T-cell (primary cell): Measurements from ENCODE around the gene LRP1B. TPM values are rescaled to one million over a fixed set of nuclear protein-coding genes. Genes with fewer than 3 reads are reported as not detected.

Source experiments
- ATAC-seq, 4 experiments: fragments of 200-7000 bp in 3 of 4; fragments of 150-1000 bp in 1 of 4; cut with Tn5 transposase; replicated peaks in 1 of 4; 1 replicate in 3 of 4; 2 replicates in 1 of 4; pipeline ENCODE4 v1.10.0; 2021; ENCODE audit warnings: moderate library complexity in 3 of 4, mild to moderate bottlenecking in 2 of 4, moderate number of reproducible peaks in 1 of 4
- CTCF ChIA-PET, 2 donors: fragments of 300-600 bp; sonication (Branson Sonifier 250); formaldehyde crosslinking; loops; one replicate each; lab custom pipeline; 2022; ENCODE audit warnings: antibody characterized with exemption in 2 of 2; lab: Charles Lee
- POLR2A ChIA-PET, 2 donors: fragments of 300-600 bp; sonication (Branson Sonifier 250); formaldehyde crosslinking; loops; one replicate each; lab custom pipeline; 2022; ENCODE audit warnings: antibody characterized with exemption in 2 of 2; lab: Charles Lee
- DNase-seq, 35 experiments: peaks; one replicate each; pipeline versions ENCODE4 v3.0.0 to v3.0.0-alpha.2; 2013 to 2023
- H3K27ac ChIP-seq: one replicate; pipeline ENCODE4 v1.5.1; 2013; ENCODE audit warnings: low read length
- H3K27me3 ChIP-seq, 2 experiments: replicated peaks in 1 of 2; 1 replicate in 1 of 2; 2 replicates in 1 of 2; pipeline versions ENCODE4 v1.6.1 to v1.7.0; 2013; ENCODE audit warnings: low read length in 1 of 2, mixed read lengths in 1 of 2; ENCODE audit not compliant: control insufficient read depth in 2 of 2, insufficient read depth in 2 of 2; ENCODE audit errors: extremely low read depth in 1 of 2
- H3K36me3 ChIP-seq, 2 donors: 1 replicate in 1 of 2; 2 replicates in 1 of 2; pipeline versions ENCODE4 v1.6.1 to v1.7.0; 2013; ENCODE audit warnings: low read length in 1 of 2; ENCODE audit not compliant: control insufficient read depth in 2 of 2, insufficient read depth in 1 of 2; ENCODE audit errors: extremely low read depth in 1 of 2
- H3K4me1 ChIP-seq, 2 experiments: 1 replicate in 1 of 2; 2 replicates in 1 of 2; pipeline versions ENCODE4 v1.6.1 to v1.7.0; 2013; ENCODE audit warnings: low read length in 2 of 2, mixed read lengths in 1 of 2; ENCODE audit not compliant: insufficient read depth in 2 of 2, control insufficient read depth in 1 of 2; ENCODE audit errors: extremely low read depth in 1 of 2
- H3K4me3 ChIP-seq, 2 donors: 1 replicate in 1 of 2; 2 replicates in 1 of 2; pipeline versions ENCODE4 v1.5.1 to v1.7.0; 2013; ENCODE audit warnings: mild to moderate bottlenecking in 2 of 2, low read length in 1 of 2, moderate library complexity in 1 of 2; ENCODE audit not compliant: control insufficient read depth in 1 of 2; ENCODE audit errors: extremely low read depth in 1 of 2
- H3K9me3 ChIP-seq: 2 replicates; pipeline ENCODE4 v1.7.0; 2013
- H3K27ac Mint-ChIP-seq, 2 donors: one replicate each; pipeline ENCODE4 v1.8.0; 2020 to 2021; ENCODE audit warnings: mild to moderate bottlenecking in 2 of 2, mixed read lengths in 2 of 2
- H3K27me3 Mint-ChIP-seq, 2 donors: one replicate each; pipeline ENCODE4 v1.8.0; 2021 to 2022; ENCODE audit warnings: mixed read lengths in 2 of 2
- H3K36me3 Mint-ChIP-seq: one replicate; pipeline ENCODE4 v1.8.0; 2021; ENCODE audit warnings: mixed read lengths
- H3K4me1 Mint-ChIP-seq, 3 donors: one replicate each; pipeline ENCODE4 v1.8.0; 2020 to 2022; ENCODE audit warnings: mixed read lengths in 3 of 3, mild to moderate bottlenecking in 1 of 3
- H3K4me3 Mint-ChIP-seq, 3 donors: one replicate each; pipeline ENCODE4 v1.8.0; 2020 to 2022; ENCODE audit warnings: mild to moderate bottlenecking in 3 of 3, mixed read lengths in 3 of 3, moderate library complexity in 3 of 3
- H3K9me3 Mint-ChIP-seq, 3 donors: one replicate each; pipeline ENCODE4 v1.8.0; 2020 to 2022; ENCODE audit warnings: mixed read lengths in 3 of 3
- WGBS: methylation state at CpG from one replicate; pipeline ENCODE4 v1.1.5; 2013; ENCODE audit warnings: missing lambda C conversion rate; ENCODE audit not compliant: insufficient coverage; 5-methylcytosine and 5-hydroxymethylcytosine counted together
- total RNA-seq, 35 experiments: library from RNA in 6 of 35; stranded (reverse) in 6 of 35; fragments of 120-200 nt in 1 of 35; gene quantifications; one replicate each; pipeline versions ENCODE4 v1.2.1 to v1.2.4 and lab custom pipeline; 2013 to 2026

LRP1B gene
- total RNA-seq, 5 donors from 2014 or later (not counting 1 experiment from before 2014, with no cell fraction given) = not detected

GRCh38 chr2:141065042-141065441 lies 1065.8 kb downstream of the LRP1B start:
- H3K27ac ChIP-seq = no peak overlapping the region
- ChIA-PET POLR2A (no interaction called here), CTCF (no interaction called here)
- Mint-ChIP-seq H3K27me3 (no peaks in the 10 kb centered on the region), H3K27ac (no peak overlapping the region), H3K4me1 (no peaks in the 10 kb centered on the region), H3K36me3 (no peaks in the 10 kb centered on the region), H3K9me3 (peaks cover 10 to 21% (median 11%) of the 10 kb centered on the region in 3 donors), H3K4me3 (no peak overlapping the region)
- no peaks in the 10 kb centered on the region for H3K27me3 ChIP-seq
- ATAC-seq (no peak), DNase-seq (no peak)
- H3K36me3 ChIP-seq = no peaks in the 10 kb centered on the region
- no CpG with 5 or more reads among the region's 4 CpGs for WGBS
- H3K4me3 ChIP-seq = no peak overlapping the region
- no peaks in the 10 kb centered on the region for H3K4me1 ChIP-seq
- H3K9me3 ChIP-seq = no peaks in the 10 kb centered on the region

- Histone ChIP-seq H3K27ac (no peak overlapping the region), H3K4me1 (no peaks in the 10 kb centered on the region), H3K27me3 (no peaks in the 10 kb centered on the region), H3K4me3 (no peak overlapping the region), H3K36me3 (no peaks in the 10 kb centered on the region), H3K9me3 (no peaks in the 10 kb centered on the region)
- no peak for ATAC-seq
- no peak for DNase-seq
- ChIA-PET POLR2A (no interaction called here), CTCF (interaction anchor here in 1 of 2 donors (0.6 kb wide), 1 partner anchor 188 kb away, joined by 4 read pairs; no protein-coding TSS in a partner anchor)
- Mint-ChIP-seq H3K36me3 (no peaks in the 10 kb centered on the region), H3K27ac (no peak overlapping the region), H3K9me3 (peaks cover 12 to 21% (median 16%) of the 10 kb centered on the region in 3 donors), H3K4me1 (no peaks in the 10 kb centered on the region), H3K4me3 (no peak overlapping the region), H3K27me3 (no peaks in the 10 kb centered on the region)
- 93% methylated on average over 4 of the region's 4 CpGs for WGBS
Measured at GRCh38 chr2:141063406-141063805, 1067.4 kb downstream of the LRP1B start.

GRCh38 chr2:141062443-141062842 lies 1068.4 kb downstream of the LRP1B start:
- Histone ChIP-seq H3K36me3 (no peaks in the 10 kb centered on the region), H3K4me3 (no peak overlapping the region), H3K27me3 (no peaks in the 10 kb centered on the region), H3K4me1 (no peaks in the 10 kb centered on the region), H3K9me3 (no peaks in the 10 kb centered on the region), H3K27ac (no peak overlapping the region)
- Mint-ChIP-seq H3K4me1 (no peaks in the 10 kb centered on the region), H3K27ac (no peak overlapping the region), H3K4me3 (no peak overlapping the region), H3K27me3 (no peaks in the 10 kb centered on the region), H3K9me3 (peaks cover 8 to 16% (median 14%) of the 10 kb centered on the region in 3 donors), H3K36me3 (no peaks in the 10 kb centered on the region)
- ChIA-PET CTCF (no interaction called here), POLR2A (no interaction called here)
- no CpG with 5 or more reads among the region's 1 CpG for WGBS
- ATAC-seq (no peak), DNase-seq (no peak)

GRCh38 chr2:141062031-141062430 lies 1068.8 kb downstream of the LRP1B start:
- Histone ChIP-seq H3K36me3 (no peaks in the 10 kb centered on the region), H3K4me3 (no peak overlapping the region), H3K4me1 (no peaks in the 10 kb centered on the region), H3K9me3 (no peaks in the 10 kb centered on the region), H3K27me3 (no peaks in the 10 kb centered on the region), H3K27ac (no peak overlapping the region)
- no peaks in the 10 kb centered on the region for H3K27me3 Mint-ChIP-seq
- CTCF ChIA-PET = no interaction called here
- POLR2A ChIA-PET = no interaction called here
- H3K27ac Mint-ChIP-seq = no peak overlapping the region
- no CpG with 5 or more reads among the region's 4 CpGs for WGBS
- ATAC-seq (no peak), DNase-seq (no peak)
- no peaks in the 10 kb centered on the region for H3K4me1 Mint-ChIP-seq
- H3K9me3 Mint-ChIP-seq = peaks cover 6 to 16% (median 12%) of the 10 kb centered on the region in 3 donors
- H3K36me3 Mint-ChIP-seq = no peaks in the 10 kb centered on the region
- no peak overlapping the region for H3K4me3 Mint-ChIP-seq

- no peaks in the 10 kb centered on the region for H3K4me1 ChIP-seq
- Mint-ChIP-seq H3K36me3 (no peaks in the 10 kb centered on the region), H3K27me3 (no peaks in the 10 kb centered on the region), H3K27ac (no peak overlapping the region), H3K9me3 (peaks cover 2 to 11% (median 8%) of the 10 kb centered on the region in 3 donors), H3K4me3 (no peak overlapping the region), H3K4me1 (no peaks in the 10 kb centered on the region)
- DNase-seq = no peak
- 20% methylated on average over 3 of the region's 4 CpGs for WGBS
- no peak overlapping the region for H3K4me3 ChIP-seq
- H3K27ac ChIP-seq = no peak overlapping the region
- no peaks in the 10 kb centered on the region for H3K9me3 ChIP-seq
- no peaks in the 10 kb centered on the region for H3K36me3 ChIP-seq
- H3K27me3 ChIP-seq = no peaks in the 10 kb centered on the region
- no peak for ATAC-seq
- ChIA-PET CTCF (interaction anchor here in 1 of 2 donors (0.6 kb wide), 1 partner anchor 74 kb away, joined by 3 read pairs; no protein-coding TSS in a partner anchor), POLR2A (no interaction called here)
Measured at GRCh38 chr2:141058556-141058955, 1072.3 kb downstream of the LRP1B start.

GRCh38 chr2:141055531-141055930 lies 1075.3 kb downstream of the LRP1B start:
- no peak overlapping the region for H3K27ac ChIP-seq
- no peaks in the 10 kb centered on the region for H3K9me3 ChIP-seq
- Mint-ChIP-seq H3K4me1 (no peaks in the 10 kb centered on the region), H3K36me3 (no peaks in the 10 kb centered on the region), H3K9me3 (peaks cover 0 to 21% (median 9%) of the 10 kb centered on the region in 3 donors), H3K27me3 (no peaks in the 10 kb centered on the region), H3K4me3 (no peak overlapping the region), H3K27ac (no peak overlapping the region)
- WGBS = no CpG with 5 or more reads among the region's 1 CpG
- no peak for DNase-seq
- ChIA-PET POLR2A (no interaction called here), CTCF (no interaction called here)
- ATAC-seq = no peak
- no peaks in the 10 kb centered on the region for H3K4me1 ChIP-seq
- no peaks in the 10 kb centered on the region for H3K27me3 ChIP-seq
- no peak overlapping the region for H3K4me3 ChIP-seq
- no peaks in the 10 kb centered on the region for H3K36me3 ChIP-seq

GRCh38 chr2:141048951-141049350 lies 1081.9 kb downstream of the LRP1B start:
- DNase-seq = no peak
- Mint-ChIP-seq H3K27me3 (no peaks in the 10 kb centered on the region), H3K9me3 (peaks cover 4 to 20% (median 11%) of the 10 kb centered on the region in 3 donors), H3K27ac (no peak overlapping the region), H3K4me1 (no peaks in the 10 kb centered on the region), H3K36me3 (no peaks in the 10 kb centered on the region), H3K4me3 (no peak overlapping the region)
- no peak for ATAC-seq
- CTCF ChIA-PET = no interaction called here
- no peaks in the 10 kb centered on the region for H3K9me3 ChIP-seq
- H3K36me3 ChIP-seq = no peaks in the 10 kb centered on the region
- H3K27ac ChIP-seq = no peak overlapping the region
- WGBS = 100% methylated on average over 1 of the region's 6 CpGs
- POLR2A ChIA-PET = no interaction called here
- no peaks in the 10 kb centered on the region for H3K4me1 ChIP-seq
- H3K4me3 ChIP-seq = no peak overlapping the region
- no peaks in the 10 kb centered on the region for H3K27me3 ChIP-seq
